Measurements from ENCODE around the gene RECK. TPM values are rescaled to one million over a fixed set of nuclear protein-coding genes. Genes with fewer than 3 reads are reported as not detected.
"Not testable (repeated sequence)": the region's sequence is repeated elsewhere in the genome, so short reads cannot be mapped to it uniquely, and the experiment has no call there.

The RECK gene
- total RNA-seq, result 1 to 10 TPM; 2.9 to 4.1 (median 3.5) TPM

GRCh38 chr9:36036780-36037548, at the start of gene RECK:
Gene RECK, plus strand, starts transcription at chr9:36036913. Its CDS starts 86 bp downstream, at chr9:36036999.
- in situ Hi-C loops (cut with MboI; ENCODE audit: low sequenced_read_pairs in 4 of 4) (no loop called here), intact Hi-C loops (cut with DNase I; ENCODE audit: low total_unique reads) (loop anchor here (10.0 kb wide), 3 partner anchors 58 to 358 kb away; partner anchors contain the start of gene CCIN)
- Histone ChIP-seq H3K27me3 (peaks cover 0 to 10% (median 7%) of the 10 kb centered on the region in 3 donors), H3K27ac (peak within 1 kb of the TSS; percentile 67 to 77 (median 68)), H3K36me3 (no peaks in the 10 kb centered on the region), H3K4me1 (peaks cover 4 to 10% of the 10 kb centered on the region in 2 donors), H3K4me3 (peak within 1 kb of the TSS; percentile 68 to 90 (median 76)), H3K9me3 (no peaks in the 10 kb centered on the region)
- peak; percentile 78 to 87 for ATAC-seq
- peak; percentile 62 to 72 for DNase-seq
- TF ChIP-seq CTCF (IDR thresholded peaks at IDR 0.05 in 4 of 5, conservative IDR thresholded peaks at IDR 0.05 in 1 of 5) (no peak), POLR2A (IDR thresholded peaks at IDR 0.05) (peak; percentile 77 to 78)

GRCh38 chr9:35990155-35990554, 46.6 kb upstream of the RECK start:
- intact Hi-C loops (cut with DNase I; ENCODE audit: low total_unique reads), result no loop called here
- Histone ChIP-seq H3K4me1 (no peaks in the 10 kb centered on the region), H3K36me3 (no peaks in the 10 kb centered on the region), H3K27me3 (no peaks in the 10 kb centered on the region), H3K4me3 (no peak overlapping the region), H3K9me3 (no peaks in the 10 kb centered on the region), H3K27ac (no peak overlapping the region)
- DNase-seq (no peak), ATAC-seq (no peak)
- TF ChIP-seq POLR2A (IDR thresholded peaks at IDR 0.05), result no peak
- TF ChIP-seq CTCF (IDR thresholded peaks at IDR 0.05 in 4 of 5, conservative IDR thresholded peaks at IDR 0.05 in 1 of 5), result no peak
- in situ Hi-C loops (cut with MboI; ENCODE audit: low sequenced_read_pairs in 4 of 4), result no loop called here

GRCh38 chr9:35993136-35993535, 43.6 kb upstream of the RECK start:
- H3K9me3 ChIP-seq; in situ Hi-C loops (cut with MboI; ENCODE audit: low sequenced_read_pairs in 4 of 4); H3K4me3 ChIP-seq; ATAC-seq; H3K27me3 ChIP-seq; intact Hi-C loops (cut with DNase I; ENCODE audit: low total_unique reads); H3K27ac ChIP-seq; H3K36me3 ChIP-seq; H3K4me1 ChIP-seq; DNase-seq: not testable (repeated sequence)

GRCh38 chr9:35993976-35994720, 42.6 kb upstream of the RECK start:
- peaks cover 0 to 4% (median 0%) of the 10 kb centered on the region in 3 donors for H3K27me3 ChIP-seq
- intact Hi-C loops (cut with DNase I; ENCODE audit: low total_unique reads) (no loop called here), in situ Hi-C loops (cut with MboI; ENCODE audit: low sequenced_read_pairs in 4 of 4) (no loop called here)
- no peak for DNase-seq
- H3K36me3 ChIP-seq, result no peaks in the 10 kb centered on the region
- TF ChIP-seq CTCF (IDR thresholded peaks at IDR 0.05 in 4 of 5, conservative IDR thresholded peaks at IDR 0.05 in 1 of 5) (no peak), POLR2A (IDR thresholded peaks at IDR 0.05) (no peak)
- ATAC-seq, result no peak
- H3K4me1 ChIP-seq, result no peaks in the 10 kb centered on the region
- no peaks in the 10 kb centered on the region for H3K9me3 ChIP-seq
- H3K4me3 ChIP-seq, result no peak overlapping the region
- no peak overlapping the region for H3K27ac ChIP-seq

GRCh38 chr9:35994959-35995358, 41.8 kb upstream of the RECK start:
- H3K27ac ChIP-seq, result no peak overlapping the region
- H3K36me3 ChIP-seq, result no peaks in the 10 kb centered on the region
- intact Hi-C loops (cut with DNase I; ENCODE audit: low total_unique reads) (no loop called here), in situ Hi-C loops (cut with MboI; ENCODE audit: low sequenced_read_pairs in 4 of 4) (no loop called here)
- no peak for TF ChIP-seq POLR2A (IDR thresholded peaks at IDR 0.05)
- no peak for TF ChIP-seq CTCF (IDR thresholded peaks at IDR 0.05 in 4 of 5, conservative IDR thresholded peaks at IDR 0.05 in 1 of 5)
- H3K4me3 ChIP-seq, result no peak overlapping the region
- DNase-seq (no peak), ATAC-seq (no peak)
- H3K4me1 ChIP-seq, result no peaks in the 10 kb centered on the region
- no peaks in the 10 kb centered on the region for H3K9me3 ChIP-seq
- peaks cover 0 to 4% (median 0%) of the 10 kb centered on the region in 3 donors for H3K27me3 ChIP-seq
